ENCODE results near the gene MOGAT3. TPM values are rescaled to one million over a fixed set of nuclear protein-coding genes. Genes with fewer than 3 reads are reported as not detected.

Gene MOGAT3
- total RNA-seq, 1 experiment from 2014 or later, result 0.15 TPM

GRCh38 chr7:101243646-101244374, 43.0 kb upstream of the MOGAT3 start:
- WGBS (ENCODE audit: extremely low coverage, insufficient read length, low lambda C conversion rate), result no CpG with 5 or more reads among the region's 28 CpGs
- H3K79me2 ChIP-seq (ENCODE audit: insufficient read depth, low read length), result no peaks in the 10 kb centered on the region
- TF ChIP-seq CTCF (conservative IDR thresholded peaks at IDR 0.05), result no peak; the same call in 2 of the 3 replicates

More at GRCh38 chr7:101243646-101244374, 43.0 kb upstream of the MOGAT3 start:
- Histone ChIP-seq H3K9ac (ENCODE audit: extremely low read depth, insufficient read length, low read length) (no peak overlapping the region), H3K56ac (ENCODE audit: insufficient read length, low read depth, low read length) (no peak overlapping the region), H3K4ac (ENCODE audit: low read depth, low read length) (no peak overlapping the region), H4K20me1 (ENCODE audit: control insufficient read depth, insufficient read depth, insufficient read length) (peaks cover 4% of the 10 kb centered on the region), H3K4me2 (ENCODE audit: insufficient read depth, insufficient read length, low read length) (peak overlapping the region; percentile 94), H2BK15ac (ENCODE audit: low read depth, low read length) (no peak overlapping the region), H3K79me1 (ENCODE audit: insufficient read depth, low read depth, low read length, poor library complexity, severe bottlenecking) (no peaks in the 10 kb centered on the region), H3K23me2 (ENCODE audit: insufficient read length, low read depth, low read length, poor library complexity, severe bottlenecking) (peaks cover 8% of the 10 kb centered on the region), H2BK120ac (ENCODE audit: low read depth, low read length, poor library complexity, severe bottlenecking) (no peak overlapping the region), H3T11ph (ENCODE audit: low read length) (no peak overlapping the region), H3K4me1 (ENCODE audit: insufficient read depth, low read length) (no peaks in the 10 kb centered on the region), H2AFZ (ENCODE audit: low read length) (no peak overlapping the region), H2AK5ac (ENCODE audit: insufficient read length, low read length) (no peak overlapping the region), H3K27ac (ENCODE audit: insufficient read length, low read depth, low read length) (no peak overlapping the region), H3K18ac (ENCODE audit: insufficient read length, low read depth, low read length) (no peak overlapping the region), H4K91ac (ENCODE audit: insufficient read length, low read depth, low read length) (no peak overlapping the region), H3K23ac (ENCODE audit: insufficient read length, low read depth, low read length) (no peak overlapping the region), H3K14ac (ENCODE audit: insufficient read depth, low read length) (no peak overlapping the region), H2BK20ac (ENCODE audit: low read depth, low read length, poor library complexity, severe bottlenecking) (no peak overlapping the region), H2BK5ac (ENCODE audit: insufficient read length, low read length) (no peak overlapping the region), H3K27me3 (ENCODE audit: insufficient read depth, low read length) (no peaks in the 10 kb centered on the region), H2BK12ac (ENCODE audit: insufficient read length, low read depth, low read length) (no peak overlapping the region), H3K9me3 (ENCODE audit: control insufficient read depth, low read depth, low read length) (no peaks in the 10 kb centered on the region), H4K8ac (replicated peaks; ENCODE audit: insufficient read length, low read depth, low read length) (no peak overlapping the region), H4K5ac (ENCODE audit: insufficient read length, low read depth, low read length) (no peak overlapping the region)
- no peaks in the 10 kb centered on the region for H3K9me3 Mint-ChIP-seq
- no peak for DNase-seq
- H3K27me3 Mint-ChIP-seq (ENCODE audit: low read depth), result no peaks in the 10 kb centered on the region; the same call in 1 of the 2 replicates
- peaks cover 20 to 24% of the 10 kb centered on the region in 2 experiments for H3K4me1 Mint-ChIP-seq
- H3K4me3 Mint-ChIP-seq, result peak overlapping the region; percentile 93 to 96
- peak overlapping the region in 1 of 3 experiments; percentile 58; a peak in 2 of 7 replicates for H3K27ac Mint-ChIP-seq
- peaks cover 7 to 32% (median 19%) of the 10 kb centered on the region in 3 experiments; a peak in 6 of 7 replicates for H3K36me3 Mint-ChIP-seq (ENCODE audit: insufficient read depth in 1 of 3, low read depth in 3 of 3)
